ENCODE results near the gene MLH3.

DNA sequence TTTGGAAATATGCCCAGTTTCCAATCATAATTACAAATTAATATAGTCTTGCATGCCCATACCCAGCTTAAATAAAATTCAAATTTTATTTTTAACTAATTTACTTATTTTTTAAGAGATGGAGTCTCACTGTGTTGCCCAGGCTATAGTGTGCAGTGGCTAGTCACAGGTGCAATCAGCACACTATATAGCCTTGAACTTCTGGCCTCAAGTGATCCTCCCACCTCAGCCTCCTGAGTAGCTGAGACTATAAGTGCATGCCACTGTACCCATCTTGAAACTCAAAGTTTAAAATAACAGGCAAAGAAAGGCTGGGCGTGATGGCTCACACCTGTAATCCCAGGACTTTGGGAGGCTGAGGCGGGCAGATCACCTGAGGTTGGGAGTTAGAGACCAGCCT lies 10.3 kb downstream of the MLH3 start:
- TF ChIP-seq EZH2 (IDR thresholded peaks at IDR 0.05) (no peak), POLR2AphosphoS5 (IDR thresholded peaks at IDR 0.05; ENCODE audit: borderline replicate concordance, low read depth, low read length) (no peak)

All from SK-N-MC (cell line).